ENCODE results near the gene FREM2. TPM values are rescaled to one million over a fixed set of nuclear protein-coding genes. Genes with fewer than 3 reads are reported as not detected.

The FREM2 gene
- total RNA-seq, 4 donors from 2014 or later: 0.72 to 3.1 (median 1.5) TPM

- 30% methylated on average over 2 of the region's 2 CpGs for WGBS
- TF ChIP-seq POLR2AphosphoS5 (IDR thresholded peaks at IDR 0.05): no peak
- TF ChIP-seq, protein P1, sequence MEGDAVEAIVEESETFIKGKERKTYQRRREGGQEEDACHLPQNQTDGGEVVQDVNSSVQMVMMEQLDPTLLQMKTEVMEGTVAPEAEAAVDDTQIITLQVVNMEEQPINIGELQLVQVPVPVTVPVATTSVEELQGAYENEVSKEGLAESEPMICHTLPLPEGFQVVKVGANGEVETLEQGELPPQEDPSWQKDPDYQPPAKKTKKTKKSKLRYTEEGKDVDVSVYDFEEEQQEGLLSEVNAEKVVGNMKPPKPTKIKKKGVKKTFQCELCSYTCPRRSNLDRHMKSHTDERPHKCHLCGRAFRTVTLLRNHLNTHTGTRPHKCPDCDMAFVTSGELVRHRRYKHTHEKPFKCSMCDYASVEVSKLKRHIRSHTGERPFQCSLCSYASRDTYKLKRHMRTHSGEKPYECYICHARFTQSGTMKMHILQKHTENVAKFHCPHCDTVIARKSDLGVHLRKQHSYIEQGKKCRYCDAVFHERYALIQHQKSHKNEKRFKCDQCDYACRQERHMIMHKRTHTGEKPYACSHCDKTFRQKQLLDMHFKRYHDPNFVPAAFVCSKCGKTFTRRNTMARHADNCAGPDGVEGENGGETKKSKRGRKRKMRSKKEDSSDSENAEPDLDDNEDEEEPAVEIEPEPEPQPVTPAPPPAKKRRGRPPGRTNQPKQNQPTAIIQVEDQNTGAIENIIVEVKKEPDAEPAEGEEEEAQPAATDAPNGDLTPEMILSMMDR (IDR thresholded peaks at IDR 0.05): no peak
- TF ChIP-seq EP300 (IDR thresholded peaks at IDR 0.05): no peak
- no peak for TF ChIP-seq POLR2A (IDR thresholded peaks at IDR 0.05)
- Histone ChIP-seq H3K27me3 (no peaks in the 10 kb centered on the region), H3K36me3 (no peaks in the 10 kb centered on the region), H3K9me3 (no peaks in the 10 kb centered on the region), H3K4me1 (peaks cover 5% of the 10 kb centered on the region), H3K27ac (no peak overlapping the region), H3K4me3 (no peak overlapping the region)
- DNase-seq (ENCODE audit: low spot score in 2 of 2): no peak
Observed at GRCh38 chr13:38662362-38662761, 24.5 kb upstream of the FREM2 start.

GRCh38 chr13:38664906-38665305 lies 22.0 kb upstream of the FREM2 start:
- DNase-seq (ENCODE audit: low spot score in 2 of 2): no peak
- 51% methylated on average over 2 of the region's 2 CpGs for WGBS
- Histone ChIP-seq H3K36me3 (no peaks in the 10 kb centered on the region), H3K27ac (no peak overlapping the region), H3K9me3 (no peaks in the 10 kb centered on the region), H3K27me3 (no peaks in the 10 kb centered on the region), H3K4me1 (peaks cover 5% of the 10 kb centered on the region), H3K4me3 (no peak overlapping the region)
- TF ChIP-seq, protein P1 (IDR thresholded peaks at IDR 0.05): no peak
- no peak for TF ChIP-seq POLR2A (IDR thresholded peaks at IDR 0.05)
- no peak for TF ChIP-seq EP300 (IDR thresholded peaks at IDR 0.05)
- TF ChIP-seq POLR2AphosphoS5 (IDR thresholded peaks at IDR 0.05): no peak

- Histone ChIP-seq H3K27ac (no peak overlapping the region), H3K4me1 (peaks cover 5% of the 10 kb centered on the region), H3K9me3 (no peaks in the 10 kb centered on the region), H3K36me3 (no peaks in the 10 kb centered on the region), H3K4me3 (no peak overlapping the region), H3K27me3 (peaks cover 3% of the 10 kb centered on the region)
- TF ChIP-seq, protein P1 (IDR thresholded peaks at IDR 0.05): no peak
- TF ChIP-seq EP300 (IDR thresholded peaks at IDR 0.05): no peak
- no peak for TF ChIP-seq POLR2A (IDR thresholded peaks at IDR 0.05)
- no peak for TF ChIP-seq POLR2AphosphoS5 (IDR thresholded peaks at IDR 0.05)
- WGBS: 43% methylated on average over 6 of the region's 6 CpGs
- no peak for DNase-seq (ENCODE audit: low spot score in 2 of 2)
Observed at GRCh38 chr13:38667526-38668109, 19.3 kb upstream of the FREM2 start.

- Histone ChIP-seq H3K27me3 (peaks cover 3% of the 10 kb centered on the region), H3K9me3 (no peaks in the 10 kb centered on the region), H3K27ac (no peak overlapping the region), H3K36me3 (no peaks in the 10 kb centered on the region), H3K4me1 (peaks cover 5% of the 10 kb centered on the region), H3K4me3 (no peak overlapping the region)
- no peak for DNase-seq (ENCODE audit: low spot score in 2 of 2)
- TF ChIP-seq POLR2A (IDR thresholded peaks at IDR 0.05) (no peak), POLR2AphosphoS5 (IDR thresholded peaks at IDR 0.05) (no peak), EP300 (IDR thresholded peaks at IDR 0.05) (no peak)
- TF ChIP-seq, protein P1 (IDR thresholded peaks at IDR 0.05): no peak
- WGBS: 75% methylated on average over 6 of the region's 6 CpGs
Observed at GRCh38 chr13:38669234-38669964, 17.5 kb upstream of the FREM2 start.

DNA sequence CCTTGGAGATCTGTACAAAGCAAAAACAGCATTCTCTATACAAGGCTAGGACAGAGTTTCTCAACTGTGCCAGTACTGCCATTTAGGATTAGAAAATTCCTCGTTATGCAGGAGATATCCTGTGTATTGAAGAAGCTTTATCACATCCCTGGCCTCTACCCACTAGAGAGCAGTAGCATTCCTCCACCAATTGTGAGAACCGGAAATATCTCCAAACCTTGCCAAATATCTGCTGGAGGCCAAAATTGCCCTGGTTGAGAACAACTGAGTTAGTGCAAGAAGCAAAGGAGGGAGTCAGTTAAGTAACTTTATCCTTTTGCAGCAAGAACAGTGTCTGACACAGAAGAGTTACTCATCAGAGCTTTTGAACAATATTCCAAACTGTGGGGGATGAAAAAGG lies 16.2 kb upstream of the FREM2 start:
- no peak for TF ChIP-seq EP300 (IDR thresholded peaks at IDR 0.05)
- TF ChIP-seq, protein P1 (IDR thresholded peaks at IDR 0.05): no peak
- TF ChIP-seq POLR2A (IDR thresholded peaks at IDR 0.05): no peak
- no peak for TF ChIP-seq POLR2AphosphoS5 (IDR thresholded peaks at IDR 0.05)
- 16% methylated on average over 2 of the region's 2 CpGs for WGBS

More for the DNA sequence above, 16.2 kb upstream of the FREM2 start:
- no peak for DNase-seq (ENCODE audit: low spot score in 2 of 2)
- H3K4me1 ChIP-seq: no peaks in the 10 kb centered on the region
- H3K27ac ChIP-seq: no peak overlapping the region
- no peaks in the 10 kb centered on the region for H3K36me3 ChIP-seq
- peaks cover 3% of the 10 kb centered on the region for H3K27me3 ChIP-seq
- no peak overlapping the region for H3K4me3 ChIP-seq
- no peaks in the 10 kb centered on the region for H3K9me3 ChIP-seq

All from suprapubic skin (tissue), 4 donors.